Fibroblast of peridontal ligament (primary cell): ENCODE data around the gene LGALS14.
"Not testable (repeated sequence)": the region's sequence is repeated elsewhere in the genome, so short reads cannot be mapped to it uniquely, and the experiment has no call there.

Experiments
- DNase-seq: peaks from one replicate; pipeline ENCODE4 v3.0.0-alpha.2; 2010; ENCODE audit errors: extremely low read depth

LGALS14 gene

GRCh38 chr19:39695759-39696158, 8.5 kb upstream of the LGALS14 start:
- DNase-seq, result no peak

- no peak for DNase-seq
Measured at GRCh38 chr19:39696387-39696786, 7.9 kb upstream of the LGALS14 start.

GRCh38 chr19:39698535-39698934, 5.7 kb upstream of the LGALS14 start:
- no peak for DNase-seq

- no peak for DNase-seq
Measured at GRCh38 chr19:39701291-39701690, 3.0 kb upstream of the LGALS14 start.

GRCh38 chr19:39705578-39706188, 1.4 kb downstream of the LGALS14 start:
- no peak for DNase-seq

GRCh38 chr19:39708594-39708993, 4.3 kb downstream of the LGALS14 start:
- DNase-seq, result no peak

- DNase-seq, result no peak
Measured at GRCh38 chr19:39709026-39709872, 5.0 kb downstream of the LGALS14 start.

GRCh38 chr19:39710333-39710890, 6.1 kb downstream of the LGALS14 start:
- DNase-seq, result no peak

- not testable (repeated sequence) for DNase-seq
Measured at GRCh38 chr19:39720144-39720543, 15.9 kb downstream of the LGALS14 start.

- no peak for DNase-seq
Measured at GRCh38 chr19:39725995-39726394, 21.7 kb downstream of the LGALS14 start.

GRCh38 chr19:39727070-39727800, 23.0 kb downstream of the LGALS14 start:
- DNase-seq, result no peak

GRCh38 chr19:39728040-39728439, 23.8 kb downstream of the LGALS14 start:
- DNase-seq, result no peak

- DNase-seq, result no peak
Measured at GRCh38 chr19:39729594-39729993, 25.3 kb downstream of the LGALS14 start.

- DNase-seq, result no peak
Measured at GRCh38 chr19:39731685-39732084, 27.4 kb downstream of the LGALS14 start.

GRCh38 chr19:39733841-39734240, 29.6 kb downstream of the LGALS14 start:
- DNase-seq, result no peak

- DNase-seq, result no peak
Measured at GRCh38 chr19:39735688-39736087, 31.4 kb downstream of the LGALS14 start.

GRCh38 chr19:39736088-39736487, 31.8 kb downstream of the LGALS14 start:
- no peak for DNase-seq

- DNase-seq, result no peak
Measured at GRCh38 chr19:39737351-39737750, 33.1 kb downstream of the LGALS14 start.

GRCh38 chr19:39737891-39738290, 33.6 kb downstream of the LGALS14 start, which contains the start of gene CLC:
Gene CLC, minus strand, starts transcription at chr19:39738029. Its CDS starts 77 bp downstream, at chr19:39737952.
- DNase-seq, result no peak

- DNase-seq, result no peak
Measured at GRCh38 chr19:39738814-39739213, 34.5 kb downstream of the LGALS14 start.

- no peak for DNase-seq
Measured at GRCh38 chr19:39740395-39740794, 36.1 kb downstream of the LGALS14 start.

GRCh38 chr19:39745643-39746042, 41.4 kb downstream of the LGALS14 start:
- no peak for DNase-seq
